H1 (cell line): Measurements from ENCODE around the gene ISG20L2. TPM values are rescaled to one million over a fixed set of nuclear protein-coding genes. Genes with fewer than 3 reads are reported as not detected.

Source experiments
- CTCF ChIA-PET: fragments of 300-600 bp; sonication (Branson Sonifier 250); formaldehyde crosslinking; loops from one replicate; lab custom pipeline; 2021; ENCODE audit not compliant: partially characterized antibody; lab: Charles Lee
- POLR2A ChIA-PET: fragments of 300-600 bp; sonication (Branson Sonifier 250); formaldehyde crosslinking; loops from one replicate; lab custom pipeline; 2021; ENCODE audit warnings: inconsistent platforms; ENCODE audit not compliant: partially characterized antibody; lab: Charles Lee
- DNase-seq, 2 experiments: peaks; one replicate each; pipeline versions ENCODE4 v3.0.0 to v3.0.0-alpha.2; 2010 to 2022; ENCODE audit warnings: low spot score in 2 of 2, low read depth in 1 of 2, mixed read lengths in 1 of 2
- FAIRE-seq: peaks from 2 replicates; lab custom pipeline; 2011; peaks lifted over from hg19 to GRCh38; lab: Jason Lieb, UNC
- H2AFZ ChIP-seq: 2 replicates; pipeline ENCODE4 v1.8.1; 2012; ENCODE audit warnings: low read length, inconsistent platforms
- H2AK5ac ChIP-seq: 2 replicates; pipeline ENCODE4 v1.6.1; 2013; ENCODE audit warnings: low read depth, low read length
- H2BK120ac ChIP-seq: replicated peaks from 2 replicates; pipeline ENCODE3; 2013; ENCODE audit warnings: low read depth, low read length, inconsistent platforms
- H2BK12ac ChIP-seq: 2 replicates; pipeline ENCODE4 v1.6.1; 2013; ENCODE audit warnings: low read depth, low read length
- H2BK15ac ChIP-seq: 2 replicates; pipeline ENCODE4 v1.6.1; 2013; ENCODE audit warnings: low read length
- H2BK20ac ChIP-seq: 2 replicates; pipeline ENCODE4 v1.6.1; 2013; ENCODE audit warnings: low read length
- H2BK5ac ChIP-seq: 2 replicates; pipeline ENCODE4 v1.6.1; 2013; ENCODE audit warnings: low read depth, low read length
- H3K14ac ChIP-seq: 2 replicates; pipeline ENCODE4 v1.6.1; 2013; ENCODE audit warnings: inconsistent platforms; ENCODE audit not compliant: insufficient read length
- H3K18ac ChIP-seq: 2 replicates; pipeline ENCODE4 v1.6.1; 2013; ENCODE audit warnings: low read length; ENCODE audit errors: extremely low read depth
- H3K23ac ChIP-seq: 2 replicates; pipeline ENCODE4 v1.6.1; 2013; ENCODE audit warnings: inconsistent platforms; ENCODE audit not compliant: insufficient read length
- H3K23me2 ChIP-seq: 2 replicates; pipeline ENCODE4 v1.6.1; 2013; ENCODE audit warnings: low read depth, low read length
- H3K27ac ChIP-seq: 2 replicates; pipeline ENCODE4 v1.6.1; 2011; ENCODE audit warnings: low read depth, low read length, inconsistent platforms
- H3K27me3 ChIP-seq, 4 experiments: replicated peaks in 1 of 4; 1 replicate in 1 of 4; 2 replicates in 3 of 4; pipeline versions ENCODE4 v1.6.1 to v1.8.1; 2011 to 2013; ENCODE audit warnings: low read length in 3 of 4, mild to moderate bottlenecking in 3 of 4, inconsistent platforms in 2 of 4, mixed read lengths in 2 of 4, moderate library complexity in 1 of 4; ENCODE audit not compliant: control insufficient read depth in 3 of 4, insufficient read depth in 3 of 4; ENCODE audit errors: extremely low read depth in 1 of 4
- H3K36me3 ChIP-seq, 4 experiments: 2 replicates each; pipeline versions ENCODE4 v1.6.1 to v1.8.1; 2011 to 2013; ENCODE audit warnings: mild to moderate bottlenecking in 4 of 4, low read length in 3 of 4, moderate library complexity in 2 of 4, control low read depth in 1 of 4, inconsistent platforms in 1 of 4; ENCODE audit not compliant: insufficient read depth in 4 of 4, control insufficient read depth in 2 of 4
- H3K4ac ChIP-seq: replicated peaks from 2 replicates; pipeline ENCODE3; 2013; ENCODE audit warnings: low read length, low read depth, mixed read lengths, inconsistent platforms; ENCODE audit not compliant: insufficient read length
- H3K4me1 ChIP-seq, 4 experiments: replicated peaks in 1 of 4; 1 replicate in 1 of 4; 2 replicates in 3 of 4; pipeline versions ENCODE4 v1.6.1 to v1.8.1; 2011 to 2013; ENCODE audit warnings: low read length in 3 of 4, inconsistent platforms in 2 of 4, mixed read lengths in 1 of 4; ENCODE audit not compliant: insufficient read depth in 4 of 4, control insufficient read depth in 3 of 4
- H3K4me2 ChIP-seq, 2 experiments: 2 replicates each; pipeline versions ENCODE4 v1.6.1 to v1.8.1; 2011 to 2013; ENCODE audit warnings: low read depth in 2 of 2, low read length in 2 of 2, control low read depth in 1 of 2, inconsistent platforms in 1 of 2, mild to moderate bottlenecking in 1 of 2; ENCODE audit not compliant: insufficient read depth in 1 of 2
- H3K4me3 ChIP-seq, 4 experiments: fragments of 200-600, 300-600 bp in 1 of 4; sonication (generic), shearing (Covaris generic), sonication (Bioruptor Twin) in 1 of 4; 2 replicates each; pipeline versions ENCODE4 v1.5.1 to v1.8.1; 2011 to 2016; ENCODE audit warnings: low read length in 4 of 4, low read depth in 3 of 4, control low read depth in 2 of 4, inconsistent platforms in 2 of 4, mild to moderate bottlenecking in 2 of 4, mixed read lengths in 1 of 4, moderate library complexity in 1 of 4; ENCODE audit not compliant: insufficient read depth in 2 of 4; ENCODE audit errors: extremely low read depth in 1 of 4
- H3K56ac ChIP-seq: replicated peaks from 2 replicates; pipeline ENCODE3; 2013; ENCODE audit warnings: low read depth, mild to moderate bottlenecking, mixed read lengths, low read length, inconsistent platforms; ENCODE audit not compliant: insufficient read length
- H3K79me1 ChIP-seq: 2 replicates; pipeline ENCODE4 v1.6.1; 2013; ENCODE audit warnings: low read depth, low read length, control low read depth
- H3K79me2 ChIP-seq, 2 experiments: 2 replicates each; pipeline versions ENCODE4 v1.6.1 to v1.8.1; 2012 to 2013; ENCODE audit warnings: low read length in 2 of 2, mild to moderate bottlenecking in 2 of 2, inconsistent platforms in 1 of 2; ENCODE audit not compliant: insufficient read depth in 2 of 2, control insufficient read depth in 1 of 2
- H3K9ac ChIP-seq, 4 experiments: replicated peaks in 1 of 4; 1 replicate in 1 of 4; 2 replicates in 3 of 4; pipeline versions ENCODE4 v1.6.1 to v1.8.1; 2011 to 2013; ENCODE audit warnings: low read depth in 3 of 4, low read length in 3 of 4, control low read depth in 2 of 4, mild to moderate bottlenecking in 2 of 4, moderate library complexity in 2 of 4, inconsistent platforms in 1 of 4; ENCODE audit errors: extremely low read depth in 1 of 4
- H3K9me3 ChIP-seq, 2 experiments: 2 replicates each; pipeline versions ENCODE4 v1.6.1 to v1.8.1; 2012 to 2013; ENCODE audit warnings: mild to moderate bottlenecking in 2 of 2, moderate library complexity in 2 of 2, control low read depth in 1 of 2, inconsistent platforms in 1 of 2, low read depth in 1 of 2, low read length in 1 of 2, mixed read lengths in 1 of 2; ENCODE audit not compliant: insufficient read depth in 2 of 2
- H4K20me1 ChIP-seq, 2 experiments: replicated peaks in 1 of 2; 2 replicates each; pipeline versions ENCODE3 to v1.8.1; 2011 to 2013; ENCODE audit warnings: inconsistent platforms in 2 of 2, low read length in 2 of 2, mild to moderate bottlenecking in 1 of 2; ENCODE audit not compliant: insufficient read depth in 2 of 2, control insufficient read depth in 1 of 2
- H4K5ac ChIP-seq: 2 replicates; pipeline ENCODE4 v1.6.1; 2013; ENCODE audit warnings: low read length, low read depth, mixed read lengths, inconsistent platforms; ENCODE audit not compliant: insufficient read length
- H4K8ac ChIP-seq: 2 replicates; pipeline ENCODE4 v1.8.0; 2013; ENCODE audit warnings: mild to moderate bottlenecking, moderate library complexity, low read length, inconsistent platforms; ENCODE audit not compliant: insufficient read depth; ENCODE audit errors: extremely low read depth
- H4K91ac ChIP-seq: replicated peaks from 2 replicates; pipeline ENCODE3; 2013; ENCODE audit warnings: low read length, mixed read lengths, inconsistent platforms; ENCODE audit not compliant: insufficient read length
- CBX5 ChIP-seq: fragments of 300-800, 300-1000 bp; sonication (generic); IDR thresholded peaks from 2 replicates; pipeline ENCODE4 v1.7.1; 2016; ENCODE audit warnings: antibody characterized with exemption, low read length, low read depth
- GTF2F1 ChIP-seq: IDR thresholded peaks from 2 replicates; pipeline ENCODE4 v1.6.1; 2012; ENCODE audit warnings: low read depth, low read length, improper control_type of control experiment, borderline replicate concordance
- SIX5 ChIP-seq: IDR thresholded peaks from 2 replicates; pipeline ENCODE4 v1.6.1; 2011; ENCODE audit warnings: mild to moderate bottlenecking, low read depth, low read length
- SP4 ChIP-seq: IDR thresholded peaks from 2 replicates; pipeline ENCODE4 v1.6.1; 2012; ENCODE audit warnings: low read length, inconsistent platforms
- ZNF274 ChIP-seq: IDR thresholded peaks from 2 replicates; pipeline ENCODE4 v1.7.0; 2012; ENCODE audit warnings: low read length, borderline replicate concordance; ENCODE audit errors: extremely low read depth
- WGBS, 2 experiments: shearing (Covaris generic) in 1 of 2; methylation state at CpG; one replicate each; pipeline versions ENCODE4 v1.1.6 to v1.1.7; 2013 to 2015; ENCODE audit warnings: low lambda C conversion rate in 2 of 2, mixed read lengths in 2 of 2, inconsistent platforms in 1 of 2, low coverage in 1 of 2, missing lambda C conversion rate in 1 of 2; ENCODE audit not compliant: insufficient replicate concordance in 2 of 2, insufficient coverage in 1 of 2, insufficient read length in 1 of 2; ENCODE audit errors: extremely low coverage in 1 of 2, missing lambda C conversion rate in 1 of 2; 5-methylcytosine and 5-hydroxymethylcytosine counted together
- polyA plus RNA-seq, 7 experiments: library from polyadenylated mRNA; depleted of rRNA in 3 of 7; stranded (reverse) in 5 of 7; unstranded in 2 of 7; fragments of >200 nt in 5 of 7; fragments of 200-250 nt in 2 of 7; gene quantifications; 1 replicate in 5 of 7; 2 replicates in 1 of 7; 4 replicates in 1 of 7; pipeline versions ENCODE4 v1.2.1 to v1.2.3, GENCODE V29; 2011 to 2013; ENCODE audit warnings: missing spikeins in 2 of 7, mixed read lengths in 2 of 7
- total RNA-seq: library from RNA; stranded (reverse); fragmentation: NEBNext Ultra II Directional; extraction: Animal tissue kit (Norgen Biotek cat#: 25700); gene quantifications from 2 replicates; pipeline ENCODE4 v1.2.1, GENCODE V29; 2021
- TF ChIP-seq, protein P1 (sequence below): IDR thresholded peaks from 2 replicates; pipeline ENCODE4 v1.6.1; 2012; ENCODE audit warnings: low read length, inconsistent platforms

ISG20L2 gene
- total and polyA plus RNA-seq, 2 of the 8 experiments (the other 6 are each of a cell fraction or from before 2014, with no cell fraction given), result 47.5 to 53.0 TPM

DNA sequence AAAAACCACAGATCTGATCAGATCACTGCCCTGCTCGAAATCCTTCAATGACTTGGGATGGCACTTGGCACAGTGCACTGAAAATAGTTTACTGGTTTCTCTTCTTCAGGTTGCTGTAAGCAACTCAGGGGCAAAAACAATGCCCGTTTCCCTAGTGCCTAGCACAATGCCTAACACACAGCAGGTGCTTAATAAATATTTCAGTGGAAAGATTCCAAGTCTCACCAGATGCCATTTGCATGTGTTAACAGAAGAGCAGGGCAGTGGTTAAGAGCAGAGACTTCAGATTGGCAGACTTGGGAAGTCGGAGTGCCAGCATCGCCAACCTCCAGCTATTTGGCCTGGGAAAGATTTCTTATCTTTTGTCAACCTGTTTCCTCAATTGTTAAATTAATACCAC, 11.2 kb downstream of the ISG20L2 start:
- WGBS, 2 experiments, result 75% methylated on average over 4 of the region's 4 CpGs; no CpG with 5 or more reads in 1 of the 2 experiments
- no peak overlapping the region for H2BK20ac ChIP-seq
- H2BK12ac ChIP-seq, result no peak overlapping the region
- H3K27me3 ChIP-seq, result no peaks in the 10 kb centered on the region
- peaks cover 0 to 3% of the 10 kb centered on the region in 2 experiments; a peak in 1 of 4 replicates for H3K79me2 ChIP-seq
- POLR2A ChIA-PET, result interaction anchor here (0.6 to 3.5 kb wide), 5 partner anchors 10 to 52 kb away, joined by 3 to 14 read pairs (median 4); partner anchors contain the start of genes ISG20L2 and METTL25B
- H4K8ac ChIP-seq, result no peak overlapping the region
- no peaks in the 10 kb centered on the region for H3K79me1 ChIP-seq
- H3K36me3 ChIP-seq, result peaks cover 4 to 12% (median 9%) of the 10 kb centered on the region in 4 experiments; a peak in 7 of 8 replicates
- FAIRE-seq (no peak), DNase-seq (no peak)
- no peak overlapping the region for H3K18ac ChIP-seq
- no peak overlapping the region for H3K4ac ChIP-seq
- H3K14ac ChIP-seq, result no peak overlapping the region
- no peak overlapping the region for H4K5ac ChIP-seq
- no peak overlapping the region for H3K56ac ChIP-seq
- no peak overlapping the region for H2BK5ac ChIP-seq
- no peak overlapping the region for H2BK15ac ChIP-seq
- H3K23ac ChIP-seq, result no peak overlapping the region
- H3K9ac ChIP-seq, result no peak overlapping the region; a peak in 1 of 7 replicates
- CTCF ChIA-PET, result interaction anchor here (65.2 to 66.0 kb wide), 2 partner anchors 12 to 30 kb away, joined by 4284 read pairs; partner anchors contain the start of genes CRABP2, ISG20L2, METTL25B and NES
- TF ChIP-seq, protein P1, sequence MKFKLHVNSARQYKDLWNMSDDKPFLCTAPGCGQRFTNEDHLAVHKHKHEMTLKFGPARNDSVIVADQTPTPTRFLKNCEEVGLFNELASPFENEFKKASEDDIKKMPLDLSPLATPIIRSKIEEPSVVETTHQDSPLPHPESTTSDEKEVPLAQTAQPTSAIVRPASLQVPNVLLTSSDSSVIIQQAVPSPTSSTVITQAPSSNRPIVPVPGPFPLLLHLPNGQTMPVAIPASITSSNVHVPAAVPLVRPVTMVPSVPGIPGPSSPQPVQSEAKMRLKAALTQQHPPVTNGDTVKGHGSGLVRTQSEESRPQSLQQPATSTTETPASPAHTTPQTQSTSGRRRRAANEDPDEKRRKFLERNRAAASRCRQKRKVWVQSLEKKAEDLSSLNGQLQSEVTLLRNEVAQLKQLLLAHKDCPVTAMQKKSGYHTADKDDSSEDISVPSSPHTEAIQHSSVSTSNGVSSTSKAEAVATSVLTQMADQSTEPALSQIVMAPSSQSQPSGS, result no peak
- TF ChIP-seq GTF2F1, result no peak
- no peak for TF ChIP-seq ZNF274
- TF ChIP-seq SP4, result no peak
- no peak for TF ChIP-seq CBX5
- no peak for TF ChIP-seq SIX5
- H4K91ac ChIP-seq, result no peak overlapping the region
- H3K4me3 ChIP-seq, result no peak overlapping the region
- no peaks in the 10 kb centered on the region for H3K9me3 ChIP-seq
- no peak overlapping the region for H2BK120ac ChIP-seq
- H4K20me1 ChIP-seq, result peaks cover 2 to 3% of the 10 kb centered on the region in 2 experiments
- H3K23me2 ChIP-seq, result no peaks in the 10 kb centered on the region
- H3K4me1 ChIP-seq, result peaks cover 2 to 7% (median 4%) of the 10 kb centered on the region in 4 experiments; a peak in 4 of 7 replicates
- no peak overlapping the region for H2AFZ ChIP-seq
- no peak overlapping the region for H3K4me2 ChIP-seq
- H2AK5ac ChIP-seq, result no peak overlapping the region
- H3K27ac ChIP-seq, result no peak overlapping the region
